NCI-H2081 treated with DMSO at 0.1 percent for 48 hours (cell line): ENCODE data around the gene RIMOC1.
"Not testable (repeated sequence)": the region's sequence is repeated elsewhere in the genome, so short reads cannot be mapped to it uniquely, and the experiment has no call there.

Source experiments
- DNase-seq: peaks from one replicate; lab custom pipeline; 2025; lab: John Stamatoyannopoulos, UW

Gene RIMOC1

GRCh38 chr5:41891066-41891707 lies 13.0 kb upstream of the RIMOC1 start:
- DNase-seq = no peak

- no peak for DNase-seq
Observed at GRCh38 chr5:41892031-41892430, 12.1 kb upstream of the RIMOC1 start.

- DNase-seq = no peak
Observed at GRCh38 chr5:41893074-41893851, 10.9 kb upstream of the RIMOC1 start.

GRCh38 chr5:41896230-41896629 lies 7.9 kb upstream of the RIMOC1 start:
- no peak for DNase-seq

- DNase-seq = no peak
Observed at GRCh38 chr5:41903382-41903891, 707 bp upstream of the RIMOC1 start.

GRCh38 chr5:41906151-41906550 lies 2.0 kb downstream of the RIMOC1 start:
- no peak for DNase-seq

GRCh38 chr5:41908374-41909079 lies 4.4 kb downstream of the RIMOC1 start:
- DNase-seq = no peak

- no peak for DNase-seq
Observed at GRCh38 chr5:41918105-41918504, 14.0 kb downstream of the RIMOC1 start.

- no peak for DNase-seq
Observed at GRCh38 chr5:41921166-41921565, 17.0 kb downstream of the RIMOC1 start.

GRCh38 chr5:41921874-41922273 lies 17.7 kb downstream of the RIMOC1 start:
- DNase-seq = no peak

- no peak for DNase-seq
Observed at GRCh38 chr5:41924526-41924871, 20.4 kb downstream of the RIMOC1 start.

GRCh38 chr5:41924872-41925554 lies 20.9 kb downstream of the RIMOC1 start, which contains the start of gene FBXO4:
Gene FBXO4 (plus strand): TSS chr5:41925281. CDS start chr5:41925310, 29 bp downstream.
- peak; percentile 48 for DNase-seq

GRCh38 chr5:41925555-41925951 lies 21.4 kb downstream of the RIMOC1 start:
- DNase-seq = no peak

GRCh38 chr5:41927604-41928003 lies 23.5 kb downstream of the RIMOC1 start:
- DNase-seq = no peak

- DNase-seq = no peak
Observed at GRCh38 chr5:41929035-41929434, 24.9 kb downstream of the RIMOC1 start.

- DNase-seq = no peak
Observed at GRCh38 chr5:41932770-41933169, 28.6 kb downstream of the RIMOC1 start.

- DNase-seq = no peak
Observed at GRCh38 chr5:41935544-41935943, 31.4 kb downstream of the RIMOC1 start.

- DNase-seq = no peak
Observed at GRCh38 chr5:41940641-41941040, 36.5 kb downstream of the RIMOC1 start.

GRCh38 chr5:41945332-41945955 lies 41.3 kb downstream of the RIMOC1 start:
- DNase-seq = not testable (repeated sequence)

GRCh38 chr5:41951224-41951623 lies 47.1 kb downstream of the RIMOC1 start:
- DNase-seq = no peak
